Hepatocyte (in vitro differentiated cells): Measurements from ENCODE around the gene TPCN2.

Experiments used
- EZH2 ChIP-seq: fragments of 200-600 bp; sonication (generic); IDR thresholded peaks from 2 replicates; pipeline ENCODE4 v1.6.1; 2016; ENCODE audit warnings: antibody characterized with exemption, mild to moderate bottlenecking, borderline replicate concordance
- EZH2phosphoT487 ChIP-seq: fragments of 200-600 bp; sonication (generic); IDR thresholded peaks from one replicate; pipeline ENCODE4 v1.6.1; 2018; ENCODE audit warnings: antibody characterized with exemption, mild to moderate bottlenecking, low read depth, moderate library complexity; ENCODE audit not compliant: unreplicated experiment, severe bottlenecking
- TF ChIP-seq, protein P1 (sequence below): fragments of 200-600 bp; sonication (generic); IDR thresholded peaks from 2 replicates; pipeline ENCODE4 v1.5.1; 2016; ENCODE audit warnings: antibody characterized with exemption, mild to moderate bottlenecking; ENCODE audit not compliant: poor library complexity

DNA sequence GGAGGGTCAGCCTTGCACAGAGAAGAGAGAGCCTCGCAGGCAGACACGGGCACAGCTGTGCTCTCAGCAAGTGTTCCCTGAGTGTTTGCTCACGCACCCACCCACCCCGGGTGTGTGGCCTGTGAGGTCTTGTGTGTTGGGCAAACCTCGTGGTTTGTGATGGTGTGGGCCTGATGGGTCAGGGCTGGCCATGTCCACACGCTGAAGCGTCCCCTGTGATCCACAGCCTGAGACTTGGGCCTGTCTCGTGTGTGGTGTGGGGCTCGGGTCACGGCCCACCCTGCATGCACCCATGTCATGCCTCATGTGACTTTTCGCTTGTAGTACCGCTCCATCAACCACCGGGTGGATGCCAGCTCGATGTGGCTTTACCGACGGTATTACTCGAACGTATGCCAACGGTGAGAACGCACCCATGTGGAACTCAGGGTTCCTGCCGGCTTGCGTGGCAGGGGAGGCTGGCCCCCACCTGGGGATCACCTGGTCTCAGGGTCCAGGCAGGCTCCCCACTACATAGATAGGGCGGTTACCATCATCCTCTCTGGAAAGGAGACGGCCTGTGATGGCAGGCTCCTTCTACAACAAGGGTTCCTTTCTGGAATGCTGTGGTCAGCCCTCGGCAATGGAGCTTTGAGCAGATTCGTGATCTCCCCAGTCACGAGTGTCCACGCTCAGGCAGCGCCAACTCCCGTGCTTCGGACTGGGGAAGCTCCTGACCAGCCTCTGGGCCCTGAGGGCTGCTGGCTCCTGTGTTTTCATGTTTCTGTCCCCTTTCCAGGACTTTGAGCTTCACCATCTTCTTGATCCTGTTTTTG is 5.9 kb downstream of the TPCN2 start:
- TF ChIP-seq, protein P1, sequence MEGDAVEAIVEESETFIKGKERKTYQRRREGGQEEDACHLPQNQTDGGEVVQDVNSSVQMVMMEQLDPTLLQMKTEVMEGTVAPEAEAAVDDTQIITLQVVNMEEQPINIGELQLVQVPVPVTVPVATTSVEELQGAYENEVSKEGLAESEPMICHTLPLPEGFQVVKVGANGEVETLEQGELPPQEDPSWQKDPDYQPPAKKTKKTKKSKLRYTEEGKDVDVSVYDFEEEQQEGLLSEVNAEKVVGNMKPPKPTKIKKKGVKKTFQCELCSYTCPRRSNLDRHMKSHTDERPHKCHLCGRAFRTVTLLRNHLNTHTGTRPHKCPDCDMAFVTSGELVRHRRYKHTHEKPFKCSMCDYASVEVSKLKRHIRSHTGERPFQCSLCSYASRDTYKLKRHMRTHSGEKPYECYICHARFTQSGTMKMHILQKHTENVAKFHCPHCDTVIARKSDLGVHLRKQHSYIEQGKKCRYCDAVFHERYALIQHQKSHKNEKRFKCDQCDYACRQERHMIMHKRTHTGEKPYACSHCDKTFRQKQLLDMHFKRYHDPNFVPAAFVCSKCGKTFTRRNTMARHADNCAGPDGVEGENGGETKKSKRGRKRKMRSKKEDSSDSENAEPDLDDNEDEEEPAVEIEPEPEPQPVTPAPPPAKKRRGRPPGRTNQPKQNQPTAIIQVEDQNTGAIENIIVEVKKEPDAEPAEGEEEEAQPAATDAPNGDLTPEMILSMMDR: no peak
- TF ChIP-seq EZH2: no peak
- no peak for TF ChIP-seq EZH2phosphoT487
